VCaP (cell line): ENCODE measurements around the gene COL1A1.

Source experiments
- H3K27ac ChIP-seq: fragments of 450-650 bp; 2 replicates; pipeline ENCODE4 v1.5.1; 2017
- TF ChIP-seq, protein P1 (sequence below): fragments of 450-650 bp; conservative IDR thresholded peaks from 2 replicates; pipeline ENCODE4 v1.5.1; 2017; ENCODE audit warnings: mild to moderate bottlenecking, moderate library complexity

The COL1A1 gene

DNA sequence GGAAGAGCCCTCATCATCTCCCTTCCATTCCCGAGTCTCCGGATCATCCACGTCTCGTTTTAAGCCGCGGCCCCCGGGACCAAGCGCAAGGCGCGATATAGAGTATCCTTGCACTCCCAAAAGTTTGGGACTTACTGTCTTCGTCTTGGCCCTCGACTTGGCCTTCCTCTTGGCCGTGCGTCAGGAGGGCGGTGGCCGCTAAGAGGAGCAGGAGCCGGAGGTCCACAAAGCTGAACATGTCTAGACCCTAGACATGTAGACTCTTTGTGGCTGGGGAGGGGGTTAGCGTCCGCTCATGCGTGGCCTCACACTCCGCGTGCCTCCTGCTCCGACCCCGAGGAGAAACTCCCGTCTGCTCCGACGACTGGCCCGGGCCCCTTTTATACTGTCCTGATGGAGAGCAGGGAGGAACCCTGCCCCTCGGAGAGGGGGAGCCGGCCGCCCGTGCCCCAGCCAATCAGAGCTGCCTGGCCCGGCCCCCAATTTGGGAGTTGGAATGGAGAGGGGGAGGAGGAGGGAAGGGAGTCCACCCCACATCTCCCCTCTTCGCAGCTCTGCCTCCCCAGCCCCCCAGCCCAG is at the start of gene COL1A1:
COL1A1 (minus strand) TSS at position 356 of the 579 bp plus-strand sequence; CDS start at position 238, 118 bp downstream.
- TF ChIP-seq, protein P1, sequence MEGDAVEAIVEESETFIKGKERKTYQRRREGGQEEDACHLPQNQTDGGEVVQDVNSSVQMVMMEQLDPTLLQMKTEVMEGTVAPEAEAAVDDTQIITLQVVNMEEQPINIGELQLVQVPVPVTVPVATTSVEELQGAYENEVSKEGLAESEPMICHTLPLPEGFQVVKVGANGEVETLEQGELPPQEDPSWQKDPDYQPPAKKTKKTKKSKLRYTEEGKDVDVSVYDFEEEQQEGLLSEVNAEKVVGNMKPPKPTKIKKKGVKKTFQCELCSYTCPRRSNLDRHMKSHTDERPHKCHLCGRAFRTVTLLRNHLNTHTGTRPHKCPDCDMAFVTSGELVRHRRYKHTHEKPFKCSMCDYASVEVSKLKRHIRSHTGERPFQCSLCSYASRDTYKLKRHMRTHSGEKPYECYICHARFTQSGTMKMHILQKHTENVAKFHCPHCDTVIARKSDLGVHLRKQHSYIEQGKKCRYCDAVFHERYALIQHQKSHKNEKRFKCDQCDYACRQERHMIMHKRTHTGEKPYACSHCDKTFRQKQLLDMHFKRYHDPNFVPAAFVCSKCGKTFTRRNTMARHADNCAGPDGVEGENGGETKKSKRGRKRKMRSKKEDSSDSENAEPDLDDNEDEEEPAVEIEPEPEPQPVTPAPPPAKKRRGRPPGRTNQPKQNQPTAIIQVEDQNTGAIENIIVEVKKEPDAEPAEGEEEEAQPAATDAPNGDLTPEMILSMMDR = no peak
- H3K27ac ChIP-seq = peak within 1 kb of the TSS; percentile 22; the same call in 1 of the 2 replicates

DNA sequence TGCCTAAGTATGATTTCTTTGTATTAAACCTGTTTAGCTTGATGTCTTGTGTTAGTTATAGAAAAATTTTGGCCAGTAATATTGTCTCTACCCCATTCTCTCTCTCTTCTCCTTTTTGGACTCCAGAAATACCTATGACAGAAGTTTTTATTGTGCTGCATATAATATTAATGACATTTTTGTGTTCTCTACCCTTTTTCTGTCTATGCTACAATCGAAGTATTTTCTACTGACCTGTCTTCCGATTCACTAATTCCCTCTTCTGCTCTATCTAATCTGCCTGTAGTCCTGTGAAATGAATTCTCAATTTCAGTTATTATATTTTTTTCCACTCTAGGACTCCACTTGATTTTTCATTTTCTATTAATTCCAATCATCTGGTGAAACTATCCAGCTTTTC is 46.8 kb upstream of the COL1A1 start:
- TF ChIP-seq, protein P1 = no peak
- H3K27ac ChIP-seq = no peak overlapping the region

DNA sequence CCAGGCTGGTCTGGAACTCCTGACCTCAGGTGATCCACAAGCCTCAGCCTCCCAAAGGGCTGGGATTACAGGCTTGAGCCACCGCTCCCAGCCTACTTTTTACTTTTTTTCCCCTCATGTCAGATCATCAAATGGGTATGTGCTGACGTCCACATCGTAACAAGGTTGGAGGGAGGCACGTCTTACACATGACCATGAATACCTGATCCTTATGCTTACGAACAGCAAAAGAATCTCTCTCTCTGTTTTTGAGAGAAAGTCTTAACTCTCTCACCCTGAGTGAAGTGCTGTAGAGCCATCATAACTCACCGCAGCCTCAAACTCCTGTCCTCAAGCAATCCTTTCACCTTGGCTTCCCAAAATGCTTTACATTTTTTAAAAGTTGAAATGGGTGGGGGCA is 43.3 kb upstream of the COL1A1 start:
- no peak overlapping the region for H3K27ac ChIP-seq

DNA sequence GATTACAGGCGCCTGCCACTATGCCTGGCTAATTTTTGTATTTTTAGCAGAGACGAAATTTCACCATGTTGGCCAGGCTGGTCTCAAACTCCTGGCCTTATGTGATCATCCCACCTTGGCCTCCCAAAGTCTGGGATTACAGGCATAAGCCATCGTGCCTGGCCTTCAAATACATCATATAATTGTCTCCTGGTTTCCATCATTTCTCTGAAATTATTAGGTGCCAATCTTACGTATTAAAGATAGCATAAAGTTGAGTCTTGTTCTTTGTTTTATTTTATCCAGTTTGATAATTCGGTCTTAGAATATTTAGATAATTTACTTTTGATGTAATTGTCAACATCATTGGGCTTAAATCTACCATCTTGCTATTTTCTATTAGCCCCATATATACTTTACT is 40.0 kb upstream of the COL1A1 start:
- TF ChIP-seq, protein P1 = no peak
- no peak overlapping the region for H3K27ac ChIP-seq

More for the DNA sequence above, 43.3 kb upstream of the COL1A1 start:
- TF ChIP-seq, protein P1 = no peak

DNA sequence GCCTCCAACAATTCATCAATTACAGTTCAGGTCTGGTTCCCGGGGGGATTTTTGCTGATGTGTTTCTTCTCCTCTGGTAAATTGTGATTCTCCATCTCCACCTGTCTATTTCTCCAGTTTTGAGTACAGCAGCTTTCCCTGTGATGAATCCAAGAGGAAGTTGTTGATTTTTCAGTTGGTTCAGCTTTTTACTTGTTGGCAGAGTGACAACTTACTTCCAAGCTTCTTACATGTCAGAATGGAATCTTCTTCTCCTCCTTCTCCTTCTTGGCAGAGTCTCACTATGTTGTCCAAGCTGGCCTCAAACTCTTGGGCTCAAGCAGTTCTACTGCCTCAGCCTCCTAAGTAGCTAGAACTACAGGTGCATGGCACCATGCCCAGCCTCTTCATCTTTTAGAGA is 39.4 kb upstream of the COL1A1 start:
- TF ChIP-seq, protein P1 = no peak
- H3K27ac ChIP-seq = no peak overlapping the region

DNA sequence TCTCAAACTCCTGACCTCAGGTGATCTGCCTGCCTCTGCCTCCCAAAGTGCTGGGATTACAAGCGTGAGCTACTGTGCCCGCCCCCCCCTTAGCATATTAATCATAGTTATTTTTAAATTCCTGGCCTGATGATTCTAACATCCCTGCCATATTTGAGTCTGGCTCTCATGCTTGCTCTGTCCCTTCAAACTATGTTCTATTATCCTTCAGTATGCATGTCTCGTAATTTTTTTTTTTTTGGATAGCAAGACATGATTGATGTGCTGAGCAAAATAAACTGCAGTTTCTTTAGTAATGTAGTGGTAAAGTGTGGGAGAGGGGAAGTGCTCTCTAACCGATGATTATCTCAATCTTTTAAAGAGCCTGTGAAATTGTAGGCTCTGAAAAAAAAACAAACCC is 38.5 kb upstream of the COL1A1 start:
- no peak overlapping the region for H3K27ac ChIP-seq
- TF ChIP-seq, protein P1 = no peak

DNA sequence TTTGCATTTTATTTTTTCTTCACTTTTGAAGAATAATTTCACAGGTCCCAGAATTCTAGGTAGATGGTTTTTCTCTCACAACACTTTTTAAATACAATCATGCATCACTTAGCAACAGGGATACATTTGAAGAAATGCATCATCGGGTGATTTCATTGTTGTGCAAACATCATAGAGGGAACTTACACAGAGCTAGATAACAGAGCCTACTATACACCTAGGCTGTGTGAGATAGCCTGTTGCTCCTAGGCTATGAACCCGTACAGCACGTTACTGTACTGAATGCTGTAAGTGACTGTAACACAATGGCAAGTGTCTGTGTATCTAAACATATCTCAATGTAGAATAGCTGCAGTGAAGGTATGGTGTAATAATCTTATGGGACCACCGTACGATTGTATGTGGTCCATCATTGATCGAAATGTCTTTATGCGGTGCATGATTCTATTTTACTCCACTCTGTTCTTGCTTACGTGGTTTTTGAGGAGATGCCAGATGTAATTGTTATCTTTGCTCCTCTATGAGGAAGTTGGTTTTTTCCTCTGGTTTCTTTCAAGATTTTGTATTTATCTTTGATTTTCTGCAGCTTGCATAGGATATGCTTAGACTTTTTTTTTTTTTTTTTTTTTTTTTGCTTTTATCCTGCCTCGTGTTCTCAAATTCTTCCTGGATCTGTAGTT is 37.3 kb upstream of the COL1A1 start:
- TF ChIP-seq, protein P1 = no peak
- no peak overlapping the region for H3K27ac ChIP-seq
